Measurements from ENCODE around the gene GRB14.

- TF ChIP-seq EZH2phosphoT487 (IDR thresholded peaks at IDR 0.05; ENCODE audit: borderline replicate concordance, low read depth, low read length) = no peak
- no peak for TF ChIP-seq CTCF (conservative IDR thresholded peaks at IDR 0.05; ENCODE audit: low read length)
Measured at GRCh38 chr2:164562666-164563065, 58.6 kb downstream of the GRB14 start.
